SKM-1 treated with dmso at 0.1 percent for 144 hours (cell line): ENCODE data around the gene OPCML.

Experiments used
- DNase-seq: peaks from one replicate; lab custom pipeline; 2025; ENCODE audit not compliant: unreplicated experiment; lab: John Stamatoyannopoulos, UW

The OPCML gene

DNA sequence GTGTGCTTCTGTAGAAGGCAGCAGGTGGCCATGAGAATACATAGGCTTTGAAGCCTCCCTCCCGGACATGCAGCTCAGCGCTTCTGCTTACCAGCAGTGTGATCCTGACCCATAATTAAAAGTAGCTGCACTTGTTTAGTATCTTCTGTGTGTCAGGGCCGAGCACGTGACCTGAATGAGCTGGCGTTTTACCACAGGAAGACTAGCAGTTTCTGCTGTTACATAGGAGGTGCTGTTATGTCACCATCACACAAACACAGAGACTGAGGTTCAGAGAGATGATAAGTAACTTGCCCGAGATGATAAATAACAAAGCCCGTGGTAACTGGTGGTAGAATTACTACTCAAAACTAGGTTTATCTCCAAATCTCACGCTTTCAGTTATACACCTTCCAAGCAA is 329.5 kb downstream of the OPCML start:
- DNase-seq = no peak

DNA sequence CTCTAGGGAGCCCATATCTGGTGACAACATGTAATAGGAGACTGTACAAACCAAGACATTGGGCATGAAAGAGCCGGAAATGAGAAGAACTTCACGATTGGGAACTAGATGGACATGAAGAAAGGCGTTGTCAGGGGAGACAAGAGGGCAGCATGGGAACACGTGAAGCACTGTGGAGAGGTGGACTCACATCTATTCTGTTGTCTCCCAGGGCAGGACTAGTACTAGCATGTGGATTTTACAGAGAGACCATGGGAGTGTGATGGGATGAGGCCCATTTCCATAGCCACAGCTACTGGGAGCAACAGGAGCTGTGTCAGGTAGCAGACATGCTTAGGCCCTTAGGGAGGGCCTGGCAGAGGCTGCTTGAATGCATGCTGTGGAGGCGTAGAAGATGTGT is 333.9 kb downstream of the OPCML start:
- no peak for DNase-seq

DNA sequence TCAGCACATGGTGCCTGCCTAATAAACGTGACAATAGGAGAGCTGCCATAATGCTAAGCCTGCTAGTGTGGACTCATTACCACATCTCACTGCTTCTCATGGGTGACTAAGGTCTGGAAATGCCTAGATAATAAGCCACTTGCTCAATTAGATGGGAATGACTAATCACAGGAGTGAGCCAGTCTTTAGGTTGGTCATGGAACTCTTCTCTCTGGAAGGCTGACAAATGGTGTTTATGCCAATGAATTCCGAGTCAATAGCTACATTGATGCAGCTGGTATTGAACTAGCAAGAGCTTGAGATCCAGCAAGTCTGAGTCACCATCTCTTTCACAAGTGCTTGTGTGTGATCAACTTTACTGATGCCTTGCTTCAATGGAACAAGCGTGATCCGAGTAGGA is 334.9 kb downstream of the OPCML start:
- no peak for DNase-seq

DNA sequence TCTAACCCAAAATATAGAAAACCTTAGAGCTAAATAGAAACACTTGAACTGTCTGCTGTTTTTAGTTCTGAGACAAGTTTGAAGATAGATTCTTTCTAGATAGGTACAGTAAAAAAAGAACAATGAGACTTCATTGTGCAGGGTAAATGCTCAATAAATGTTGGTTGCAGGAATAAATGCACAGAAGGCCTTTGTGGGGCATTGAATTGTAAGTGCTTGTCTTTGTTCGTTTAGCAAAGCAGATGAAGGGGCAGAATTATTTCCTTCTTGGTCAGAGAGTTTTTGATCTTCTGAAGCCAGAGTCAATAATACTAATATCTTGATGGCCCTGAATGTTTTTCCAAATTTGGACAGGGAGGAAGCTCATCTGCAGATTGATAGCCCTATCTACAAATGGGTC is 340.4 kb downstream of the OPCML start:
- no peak for DNase-seq

DNA sequence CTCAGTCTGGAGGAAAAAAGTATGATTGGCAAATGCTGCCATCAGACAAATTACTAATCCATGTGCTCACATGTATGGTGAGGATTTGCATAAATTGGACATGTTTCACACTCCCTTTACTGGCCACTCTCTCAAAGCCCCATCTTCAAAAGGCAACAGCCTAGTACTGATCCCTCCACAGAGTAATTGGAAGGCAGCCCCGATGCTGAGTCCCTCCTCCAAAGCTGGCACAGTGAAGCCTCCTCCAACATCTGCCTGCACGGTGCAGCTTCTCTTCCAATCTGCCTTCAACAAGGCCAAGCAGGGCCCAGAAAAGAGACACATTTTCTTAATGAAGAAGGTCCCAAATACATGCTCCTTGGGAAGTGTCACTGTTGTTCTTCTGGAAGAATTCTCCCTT is 350.6 kb downstream of the OPCML start:
- no peak for DNase-seq

DNA sequence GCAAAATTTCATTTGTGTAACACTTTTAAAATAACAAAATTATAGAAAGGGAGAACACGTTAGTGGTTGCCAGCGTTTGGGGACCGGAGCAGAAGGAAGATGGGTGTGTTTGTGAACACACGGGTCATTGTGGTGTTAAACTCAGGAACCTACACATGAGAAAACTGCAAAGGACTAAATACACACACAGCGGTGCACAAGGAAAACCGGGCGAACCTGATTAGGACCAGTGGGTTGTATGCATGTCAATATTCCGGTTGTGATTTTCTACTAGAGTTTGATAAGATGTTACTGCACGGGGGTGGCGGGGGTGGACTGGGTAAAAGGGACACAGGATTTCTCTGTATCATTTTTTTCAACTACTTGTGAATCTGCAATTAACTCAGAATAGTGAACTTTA is 351.2 kb downstream of the OPCML start:
- DNase-seq = no peak

DNA sequence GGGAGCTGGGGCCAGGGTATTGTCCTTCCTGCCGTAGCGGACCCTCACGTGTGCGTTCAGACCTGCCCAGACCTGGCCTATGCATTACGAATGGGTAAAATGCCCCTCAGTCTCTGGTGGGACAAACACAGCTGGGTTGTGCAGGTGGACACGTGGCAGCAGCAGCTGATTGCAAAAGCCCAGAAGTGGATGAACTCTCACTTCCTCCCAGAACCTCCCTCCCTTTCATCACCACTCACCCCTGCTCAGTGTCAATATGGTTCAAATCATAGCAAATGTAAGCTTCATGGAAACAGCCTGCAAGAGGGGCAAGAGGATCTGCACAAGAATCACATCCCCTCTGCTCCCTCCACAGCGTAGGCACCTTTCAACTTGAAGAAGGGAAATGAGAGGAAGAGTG is 352.1 kb downstream of the OPCML start:
- no peak for DNase-seq

DNA sequence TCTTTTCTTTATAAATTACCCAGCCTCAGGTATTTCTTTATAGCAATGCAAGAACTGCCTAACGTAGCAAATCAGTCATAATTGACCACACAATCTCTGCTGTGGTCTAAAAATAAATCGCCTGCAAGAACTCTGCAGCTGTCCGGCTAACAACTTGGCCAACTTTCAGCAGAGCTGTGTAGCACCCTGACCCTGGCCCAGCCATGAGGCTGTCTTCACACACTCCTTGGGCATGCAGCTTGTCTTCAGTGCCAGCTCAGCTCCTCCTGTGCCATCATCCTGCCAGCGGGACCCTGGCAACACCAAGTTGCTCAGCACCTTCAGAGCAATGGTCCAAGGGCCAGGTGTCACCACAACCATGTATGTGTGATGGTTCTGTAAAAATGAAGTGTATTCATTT is 355.6 kb downstream of the OPCML start:
- no peak for DNase-seq

DNA sequence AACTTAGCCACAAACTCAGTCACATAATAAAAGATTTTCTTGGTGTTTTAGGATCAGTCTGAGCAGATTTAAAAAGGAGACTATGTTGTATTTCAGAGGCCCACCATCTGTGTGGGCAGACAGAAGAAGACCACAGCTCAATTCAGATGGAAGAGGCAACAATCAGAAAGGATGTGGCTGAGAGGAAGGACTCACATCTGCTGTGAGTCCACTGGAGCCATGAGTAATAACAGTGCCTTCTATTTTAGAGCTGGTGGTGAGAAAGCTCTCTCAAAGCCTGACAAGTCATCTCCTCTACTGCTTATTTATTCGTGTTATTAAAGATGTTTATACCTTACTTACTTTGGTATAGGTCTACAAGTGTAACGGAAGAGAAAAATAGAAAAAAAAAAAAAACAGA is 357.2 kb downstream of the OPCML start:
- no peak for DNase-seq

DNA sequence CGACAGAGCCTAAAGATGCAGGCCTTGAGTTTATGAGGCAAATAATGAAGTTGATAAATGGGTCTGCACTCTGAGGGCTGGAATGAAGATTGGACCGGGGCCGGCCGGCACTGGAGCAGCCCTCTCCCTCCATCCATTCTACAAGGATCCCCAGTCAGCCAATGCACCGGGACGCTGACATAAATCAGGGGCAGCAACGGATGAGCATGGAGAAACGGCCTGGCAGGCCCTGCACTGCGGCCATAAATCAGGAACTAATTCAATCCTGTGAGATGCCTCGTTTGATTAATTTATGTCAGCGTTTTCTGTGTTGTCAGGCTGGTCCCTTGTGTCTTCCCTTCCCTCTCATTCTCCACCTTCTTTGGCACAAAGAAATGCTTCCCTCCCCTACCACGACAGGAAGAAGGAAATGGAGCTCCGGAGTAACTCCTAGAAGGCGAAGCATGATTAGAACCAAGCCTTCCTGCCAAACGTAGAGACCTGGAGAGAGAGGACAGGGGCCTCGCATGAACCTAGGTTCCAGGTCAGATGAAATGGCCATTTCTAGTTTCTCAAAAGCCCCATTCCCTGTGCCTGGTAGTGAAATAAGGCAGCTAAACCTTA is 358.4 kb downstream of the OPCML start:
- DNase-seq = no peak

DNA sequence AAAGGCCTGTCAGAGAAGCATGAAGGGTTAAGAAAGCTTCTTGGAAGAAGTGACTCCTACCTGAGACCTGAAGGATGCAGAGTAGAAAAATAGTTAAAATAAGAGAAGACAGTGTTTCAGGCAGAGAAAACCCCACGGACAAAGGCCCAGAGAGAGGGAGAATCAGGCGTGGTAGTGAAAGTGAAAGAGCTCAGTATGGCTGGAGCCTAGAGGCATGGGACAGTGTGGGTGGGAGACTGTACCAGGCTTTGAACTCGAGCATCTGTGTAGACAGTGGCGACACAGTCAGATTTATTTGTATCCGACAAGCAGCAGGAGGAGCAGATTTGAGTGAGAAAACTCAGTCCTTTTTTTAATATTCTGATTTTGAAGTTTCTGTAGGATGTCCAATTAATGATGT is 360.0 kb downstream of the OPCML start:
- no peak for DNase-seq

DNA sequence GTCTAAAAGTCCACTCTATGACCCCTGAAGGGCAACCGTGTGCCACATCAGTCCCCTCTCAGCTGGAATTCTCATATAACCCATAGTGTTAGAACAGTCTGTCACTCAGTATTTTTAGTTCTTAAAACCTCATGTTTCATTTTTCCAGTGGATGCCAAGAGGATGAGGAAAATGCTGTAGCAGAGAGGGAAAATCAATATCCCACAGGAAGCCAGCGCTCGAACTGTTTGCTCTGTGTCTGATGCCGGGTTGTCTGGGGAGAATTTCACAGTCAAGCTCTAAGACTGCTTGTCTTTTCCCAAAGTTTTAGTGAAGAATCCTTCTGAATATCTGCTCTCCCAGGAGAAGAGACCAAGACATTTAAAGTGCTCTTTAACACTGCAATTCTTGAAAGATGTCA is 360.9 kb downstream of the OPCML start:
- no peak for DNase-seq

DNA sequence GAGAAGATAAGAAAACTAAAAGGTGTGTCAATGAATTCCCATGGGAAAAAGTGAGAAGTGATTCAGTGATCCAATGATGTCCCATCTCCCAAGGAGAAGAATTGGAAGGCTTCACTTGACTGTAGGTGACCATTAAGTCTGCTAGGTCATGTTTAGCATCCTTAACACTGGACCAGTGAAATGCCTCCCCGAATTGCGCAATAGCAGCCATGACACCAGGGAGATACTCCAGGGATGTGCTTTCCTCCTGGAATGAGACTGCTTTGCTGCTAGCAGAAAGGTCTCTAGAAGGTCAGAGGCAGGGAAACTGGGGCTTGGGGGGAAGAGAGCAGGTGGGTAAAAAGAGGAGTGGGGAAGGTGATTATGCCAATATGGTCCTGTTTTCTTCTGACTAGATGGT is 364.3 kb downstream of the OPCML start:
- DNase-seq = no peak

DNA sequence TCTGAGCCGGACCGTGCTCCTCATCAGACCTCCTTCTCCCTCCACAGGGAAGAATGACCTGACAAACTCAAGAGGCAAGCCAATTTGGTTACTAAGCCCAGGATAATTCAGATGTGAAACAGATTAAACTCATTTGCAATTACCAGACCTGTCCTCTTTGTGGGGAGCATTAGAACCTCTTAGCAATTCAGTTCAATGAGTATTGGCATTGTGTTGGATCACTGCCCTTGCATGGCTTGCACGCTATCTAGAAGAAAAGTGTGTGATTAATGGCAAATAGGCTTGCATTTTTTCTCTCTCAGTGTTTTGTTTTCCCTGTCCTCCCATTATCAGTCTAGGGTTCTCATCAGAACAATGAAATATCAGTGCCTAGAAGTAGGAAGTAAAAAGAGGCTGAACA is 365.6 kb downstream of the OPCML start:
- no peak for DNase-seq

DNA sequence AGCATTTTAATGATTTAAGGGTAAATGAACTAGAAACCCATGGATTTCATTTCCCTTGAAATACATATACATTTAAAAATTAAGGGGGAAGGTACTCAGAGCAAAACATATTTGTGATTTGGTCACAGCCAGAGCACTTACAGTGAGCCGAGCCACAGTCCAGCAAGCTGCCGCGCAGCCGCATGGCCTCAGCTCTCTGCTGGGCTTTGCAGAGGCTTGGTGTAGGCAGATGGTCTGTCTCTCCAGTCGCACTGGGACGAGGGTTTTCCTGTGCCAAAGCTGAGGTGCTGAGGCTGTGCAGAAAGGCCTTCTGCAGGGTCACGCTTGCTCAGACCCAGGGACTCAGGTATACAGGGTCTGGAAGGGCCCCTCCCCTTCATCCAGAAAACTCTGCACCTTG is 367.3 kb downstream of the OPCML start:
- DNase-seq = no peak

DNA sequence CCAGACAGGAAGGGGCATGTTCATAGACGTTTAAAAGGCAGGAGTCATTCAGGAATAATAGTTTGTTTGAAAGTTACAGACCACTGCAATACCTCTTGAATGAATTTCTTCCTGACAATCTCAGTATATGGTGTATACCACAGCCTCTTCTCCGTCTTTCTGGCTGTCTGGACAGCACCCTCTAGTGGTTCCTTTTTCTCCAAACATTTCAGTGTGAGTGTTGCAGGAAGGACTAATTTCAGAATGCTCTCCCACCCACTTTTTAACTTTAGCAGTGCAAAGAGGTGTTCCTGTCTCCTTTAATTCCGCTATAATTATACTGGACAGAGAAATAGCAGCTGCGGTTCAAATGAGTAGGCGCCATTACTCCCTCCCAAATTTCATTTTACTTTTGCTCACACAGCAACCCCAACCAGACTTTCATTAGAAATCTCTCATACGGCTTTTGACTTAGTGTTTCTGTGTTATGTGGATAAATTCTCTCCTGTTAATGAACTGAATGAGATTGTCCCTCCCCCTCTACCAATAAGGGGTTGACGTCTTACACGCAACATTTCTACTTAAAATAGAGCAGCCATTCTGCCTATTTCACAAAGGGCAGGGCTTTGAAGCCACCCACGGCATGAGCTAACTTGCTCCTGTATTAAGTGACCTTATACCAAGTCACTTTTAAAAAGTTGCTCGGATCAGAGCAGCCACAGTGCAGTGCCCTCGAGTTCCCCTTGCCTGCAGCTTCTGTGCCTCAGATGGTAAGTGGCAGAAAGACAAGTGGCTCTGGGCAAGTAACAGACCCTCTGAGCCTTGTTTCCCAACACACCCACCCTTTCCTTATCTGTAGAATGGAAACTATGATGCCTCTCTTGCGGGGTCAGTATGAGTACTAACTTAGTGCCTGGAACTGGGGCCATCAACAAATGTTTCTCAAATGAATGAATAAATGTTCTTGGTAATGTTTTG is 368.6 kb downstream of the OPCML start:
- peak; percentile 8 for DNase-seq

DNA sequence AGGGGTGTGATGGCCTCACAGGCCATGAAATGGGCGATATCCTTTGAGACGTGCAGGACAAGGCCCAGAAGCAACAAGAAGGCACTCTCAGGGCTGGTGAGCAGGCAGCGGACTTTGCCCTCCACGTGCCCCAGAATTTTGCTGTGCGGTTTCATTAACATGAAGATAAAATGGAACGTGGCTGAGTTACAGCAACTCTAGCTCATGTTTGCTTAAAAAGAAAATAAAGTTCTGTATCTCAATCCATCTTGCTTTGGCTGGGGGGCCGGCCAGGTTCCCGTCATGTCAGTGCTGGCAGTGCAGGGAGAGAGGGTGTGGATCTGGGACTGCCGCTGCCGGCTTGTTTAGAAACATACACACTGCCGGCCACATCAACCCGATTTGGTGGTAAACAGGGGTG is 370.1 kb downstream of the OPCML start:
- DNase-seq = no peak

DNA sequence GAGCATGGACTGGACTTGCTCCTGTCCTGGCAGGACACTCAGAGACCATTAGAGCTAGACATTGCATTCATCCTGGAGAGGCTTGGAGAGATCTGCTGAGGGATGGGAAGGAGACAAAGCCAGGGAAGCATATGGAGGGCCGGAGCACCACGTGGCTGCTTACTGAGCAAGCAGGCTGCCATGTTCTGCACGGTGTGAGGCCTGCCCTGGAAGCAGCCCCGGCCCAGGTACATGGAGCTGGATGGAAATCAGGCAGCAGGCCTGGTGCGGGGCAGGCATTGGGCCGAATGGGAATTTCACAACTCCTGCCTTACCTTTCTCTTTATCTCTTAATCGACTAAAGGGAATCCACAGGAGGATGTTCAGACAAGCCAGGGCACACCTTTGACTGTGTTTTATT is 371.5 kb downstream of the OPCML start:
- no peak for DNase-seq

DNA sequence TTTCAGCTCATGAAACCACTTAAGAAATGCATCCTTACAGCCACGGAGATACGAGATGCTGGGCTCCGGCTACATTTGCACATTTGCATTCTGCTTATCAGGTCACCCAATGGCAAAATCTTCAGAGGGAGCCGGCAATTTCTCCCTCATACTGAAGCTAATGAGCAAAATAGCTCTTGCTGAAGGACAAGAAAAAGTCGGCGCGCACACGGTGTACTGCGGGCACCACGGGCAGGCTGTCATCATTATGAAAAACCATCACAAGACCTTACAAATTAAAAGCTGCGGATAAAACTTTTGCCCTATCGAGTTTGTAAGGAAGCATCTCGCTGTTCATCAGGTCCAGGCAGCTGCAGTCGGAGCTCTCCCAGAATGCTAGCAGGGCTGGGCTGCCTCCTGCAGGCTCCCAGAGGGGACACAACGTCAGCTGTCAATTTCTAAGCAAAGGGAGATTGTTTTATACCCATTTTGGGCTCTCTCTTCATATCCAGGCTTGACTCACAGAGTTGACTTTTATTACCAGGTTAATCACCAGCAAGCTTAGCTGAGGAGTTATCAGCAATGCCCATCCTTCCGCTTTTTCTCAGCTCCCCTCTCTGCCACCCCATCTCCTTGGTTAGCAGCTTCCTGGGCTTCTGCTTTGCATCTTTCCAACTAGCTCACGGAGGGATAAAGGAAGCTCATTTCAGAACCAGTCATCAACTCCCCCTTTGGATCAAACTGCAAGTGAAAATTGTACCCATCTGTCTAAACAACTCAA is 375.1 kb downstream of the OPCML start:
- DNase-seq = no peak

DNA sequence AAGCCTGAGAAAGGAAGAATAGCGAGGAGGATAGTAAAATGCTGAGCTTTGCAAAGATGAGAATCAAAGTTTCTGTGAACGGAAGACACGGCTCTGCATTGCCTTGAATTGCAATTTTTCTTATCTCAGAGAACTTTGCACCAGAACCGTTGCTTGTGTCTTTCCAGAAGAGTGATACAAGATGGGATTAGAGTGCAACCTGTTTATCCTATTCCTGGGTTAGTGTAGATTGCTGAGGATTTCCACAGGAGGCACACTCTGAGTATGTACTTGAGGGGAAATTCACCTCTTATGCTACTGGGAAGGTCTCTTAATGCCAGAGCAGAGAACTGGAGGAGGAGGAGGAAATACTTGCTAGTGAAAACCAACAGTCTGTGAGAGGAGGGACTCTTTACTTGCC is 377.5 kb downstream of the OPCML start:
- no peak for DNase-seq

DNA sequence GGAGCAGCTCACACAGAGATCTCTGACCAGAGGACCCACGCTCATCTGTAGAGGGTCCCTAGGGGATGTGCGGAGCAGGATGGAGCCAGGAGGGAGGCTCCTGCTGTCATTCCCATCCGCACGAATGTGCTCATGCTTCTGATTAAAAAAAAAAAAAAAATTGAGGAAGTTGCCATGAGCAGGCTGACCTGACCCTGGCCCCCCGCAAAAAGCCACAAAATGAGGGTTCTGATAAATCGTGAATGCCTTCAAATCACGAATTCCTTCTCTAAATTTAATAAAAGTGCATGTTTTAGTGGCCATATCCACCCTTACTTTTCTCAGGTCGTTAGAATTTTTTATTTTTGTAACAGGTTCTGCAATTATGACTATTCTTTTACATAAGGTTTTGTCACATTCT is 378.2 kb downstream of the OPCML start:
- DNase-seq = no peak

DNA sequence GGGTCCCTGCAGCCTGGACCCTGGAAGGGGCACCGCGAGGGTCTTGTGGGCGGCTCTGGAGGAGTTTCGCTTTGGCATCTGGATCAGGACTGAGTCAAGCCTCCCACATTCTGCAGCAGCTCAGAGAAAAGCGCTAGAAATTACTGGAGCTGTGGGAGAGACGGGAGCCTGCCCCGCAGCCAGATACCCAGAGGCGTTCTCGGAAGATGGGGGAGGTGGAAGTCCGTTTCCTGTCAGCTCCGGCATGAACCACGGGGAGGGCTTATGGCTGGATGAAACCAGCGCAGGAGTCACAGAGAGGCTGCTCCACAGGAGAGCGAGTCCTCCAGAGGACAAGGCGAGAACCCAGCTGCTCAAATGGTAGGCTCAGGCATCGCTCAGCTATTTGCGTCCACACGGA is 379.3 kb downstream of the OPCML start:
- no peak for DNase-seq
